H54 (cell line): ENCODE results near the gene CRABP1.

Experiments
- DNase-seq: peaks from one replicate; pipeline ENCODE4 v3.0.0; 2011; ENCODE audit warnings: low spot score, mixed read lengths; ENCODE audit not compliant: insufficient read length
- FAIRE-seq: peaks from 3 replicates; lab custom pipeline; 2011; peaks lifted over from hg19 to GRCh38; lab: Jason Lieb, UNC
- POLR2A ChIP-seq: IDR thresholded peaks from 2 replicates; pipeline ENCODE4 v1.6.1; 2011; ENCODE audit warnings: low read depth, mild to moderate bottlenecking, low read length

Gene CRABP1

DNA sequence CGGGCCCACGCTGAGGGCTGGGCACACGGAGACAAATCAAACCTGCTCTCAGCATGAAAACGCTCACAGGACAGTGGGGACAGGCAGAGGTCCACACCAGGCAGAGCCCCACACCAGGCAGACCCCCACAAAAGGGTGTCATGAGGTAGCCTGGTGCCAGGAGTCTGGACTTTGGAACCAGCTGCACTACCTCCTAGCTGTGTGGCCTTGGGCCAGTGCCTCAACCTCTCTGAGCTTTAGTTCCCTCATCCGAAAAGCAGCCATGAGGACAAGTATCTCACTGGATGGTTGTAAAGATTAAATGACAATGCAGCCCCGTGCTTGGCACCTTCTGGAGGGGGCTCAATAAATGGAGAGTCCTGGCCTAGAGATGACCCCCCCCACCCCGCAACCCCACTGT lies 16.5 kb upstream of the CRABP1 start:
- FAIRE-seq (no peak), DNase-seq (no peak)

DNA sequence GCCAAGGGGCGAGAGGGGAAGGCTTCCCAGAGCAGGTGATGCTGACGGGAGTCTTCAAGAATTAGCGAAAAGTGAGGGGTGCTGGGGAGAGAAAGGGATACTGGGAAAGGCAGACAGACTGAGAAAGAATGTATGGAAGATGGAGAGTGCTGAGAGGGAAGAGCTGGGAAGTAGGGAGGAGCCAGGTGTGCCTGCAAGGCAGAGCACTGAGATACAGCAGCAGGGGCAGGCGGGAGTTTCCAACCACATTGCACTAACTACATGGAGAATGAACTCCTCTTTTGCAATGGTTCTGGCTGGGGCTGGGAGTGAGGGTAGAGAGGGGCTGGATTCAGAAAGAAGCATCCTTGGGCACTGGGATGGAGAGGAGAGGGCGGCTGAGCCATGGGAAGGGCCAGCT lies 16.0 kb upstream of the CRABP1 start:
- TF ChIP-seq POLR2A: no peak
- DNase-seq: no peak
- FAIRE-seq: no peak

More for the DNA sequence above, 16.5 kb upstream of the CRABP1 start:
- TF ChIP-seq POLR2A: no peak

DNA sequence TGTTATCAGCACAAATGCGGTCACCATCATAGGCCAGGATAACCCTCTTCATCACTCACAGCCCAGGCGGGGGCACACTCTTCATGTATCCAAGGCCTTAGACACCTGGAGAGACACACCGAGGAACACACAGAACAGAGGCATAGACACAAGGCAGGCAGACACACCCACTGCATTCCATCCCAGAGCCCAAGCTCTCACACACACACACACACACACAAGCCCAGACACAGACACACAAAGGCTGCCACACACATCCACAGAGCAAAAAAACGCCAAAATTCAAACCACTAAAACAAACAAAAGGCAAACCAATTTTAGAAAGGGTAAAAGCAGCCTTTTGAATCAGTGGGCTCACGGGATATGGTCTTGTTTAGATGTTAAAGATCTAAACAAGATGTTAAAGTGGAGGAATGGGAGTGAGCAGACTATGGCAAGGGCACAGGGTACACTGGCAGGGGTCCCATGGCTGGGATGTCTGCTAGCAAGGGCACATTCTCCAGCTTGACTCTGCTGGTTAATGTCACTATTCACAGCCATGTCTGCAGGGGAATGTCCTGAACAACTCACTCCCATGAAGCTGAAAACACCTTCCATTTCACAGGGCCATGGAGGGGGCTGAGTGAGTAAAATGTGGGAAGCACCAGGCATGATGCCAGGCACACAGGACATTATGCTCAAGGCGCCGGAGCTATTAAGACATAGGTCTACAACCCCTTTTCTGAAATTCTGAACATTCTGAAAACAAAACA lies 14.9 kb upstream of the CRABP1 start:
- no peak for TF ChIP-seq POLR2A
- DNase-seq (no peak), FAIRE-seq (no peak)

DNA sequence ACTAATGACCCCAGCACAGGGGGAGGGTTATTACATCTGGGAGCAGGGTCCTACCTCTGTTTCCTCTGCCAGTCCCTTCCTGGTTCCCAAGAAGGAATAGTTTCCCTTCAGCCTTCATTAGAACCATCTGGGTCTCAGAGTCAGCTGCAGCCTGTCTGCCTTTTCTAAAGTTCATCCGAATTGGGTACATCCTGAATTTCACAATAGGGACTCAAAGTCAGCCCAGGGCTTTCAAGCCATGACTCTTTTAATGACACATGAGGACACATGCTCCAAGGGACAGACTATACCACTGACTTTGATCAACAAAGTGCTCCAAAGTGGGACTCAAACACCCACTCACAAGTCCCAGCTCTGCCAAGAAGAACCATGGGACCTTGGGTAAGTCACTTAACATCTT lies 12.7 kb upstream of the CRABP1 start:
- no peak for FAIRE-seq
- no peak for DNase-seq
- TF ChIP-seq POLR2A: no peak

DNA sequence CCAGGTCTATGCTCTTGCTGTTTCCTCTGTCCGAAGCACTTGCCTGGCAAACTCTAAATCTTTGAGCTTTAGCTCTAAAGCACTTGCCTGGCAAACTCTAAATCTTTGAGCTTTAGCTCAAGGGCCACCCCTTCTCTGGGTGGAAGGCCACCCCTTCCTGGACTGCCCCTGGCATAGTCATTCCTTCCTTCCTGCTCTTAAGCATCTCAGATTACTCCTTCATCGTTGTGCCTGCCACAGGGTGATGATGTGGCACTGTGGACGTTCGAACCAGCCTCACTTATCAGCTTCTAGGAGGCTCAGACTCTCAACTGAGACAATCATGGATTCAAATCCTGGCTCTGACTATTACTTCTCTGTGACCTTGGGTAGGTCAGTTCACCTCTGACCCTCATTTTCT lies 10.5 kb upstream of the CRABP1 start:
- DNase-seq: no peak
- FAIRE-seq: no peak

DNA sequence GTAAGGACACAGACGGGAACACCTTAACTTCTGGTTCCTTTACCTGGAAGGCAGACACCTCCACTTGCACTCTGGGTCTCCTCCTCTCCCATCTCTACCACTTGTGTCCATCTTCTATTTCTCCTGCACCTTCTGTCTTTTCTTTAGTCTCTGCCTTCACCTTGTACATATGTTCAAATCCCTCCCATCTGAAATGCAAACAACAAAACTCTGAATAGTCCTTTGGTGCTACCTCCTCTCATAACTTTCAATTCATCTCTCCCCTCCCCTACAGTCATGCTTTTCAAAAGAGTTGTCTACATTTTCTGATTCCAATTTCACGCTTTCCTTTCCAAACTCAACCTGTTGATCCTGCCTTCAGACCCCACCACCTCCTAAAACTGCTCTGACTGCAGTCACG lies 5.3 kb upstream of the CRABP1 start:
- TF ChIP-seq POLR2A: no peak
- no peak for DNase-seq
- FAIRE-seq: no peak

More for the DNA sequence above, 10.5 kb upstream of the CRABP1 start:
- no peak for TF ChIP-seq POLR2A

DNA sequence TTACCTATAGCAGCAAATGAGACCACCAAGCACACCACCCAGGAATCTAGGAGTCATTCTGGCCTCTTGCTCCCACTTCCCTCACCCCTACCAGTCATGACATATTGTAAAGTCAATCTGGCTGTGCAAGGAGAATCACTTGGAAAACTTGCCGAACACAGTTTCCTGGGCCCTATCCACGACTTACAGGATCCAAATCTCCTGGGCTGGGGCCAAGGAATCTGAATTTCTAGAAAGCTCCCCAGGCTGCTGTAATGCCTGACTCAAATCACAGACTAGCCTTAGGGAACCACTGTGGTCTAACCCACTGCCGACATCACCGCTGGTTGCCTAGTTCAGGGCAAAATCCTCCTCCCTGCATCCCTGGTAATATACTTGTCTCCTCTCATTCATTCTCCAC lies 4.2 kb upstream of the CRABP1 start:
- FAIRE-seq (no peak), DNase-seq (no peak)
- no peak for TF ChIP-seq POLR2A

DNA sequence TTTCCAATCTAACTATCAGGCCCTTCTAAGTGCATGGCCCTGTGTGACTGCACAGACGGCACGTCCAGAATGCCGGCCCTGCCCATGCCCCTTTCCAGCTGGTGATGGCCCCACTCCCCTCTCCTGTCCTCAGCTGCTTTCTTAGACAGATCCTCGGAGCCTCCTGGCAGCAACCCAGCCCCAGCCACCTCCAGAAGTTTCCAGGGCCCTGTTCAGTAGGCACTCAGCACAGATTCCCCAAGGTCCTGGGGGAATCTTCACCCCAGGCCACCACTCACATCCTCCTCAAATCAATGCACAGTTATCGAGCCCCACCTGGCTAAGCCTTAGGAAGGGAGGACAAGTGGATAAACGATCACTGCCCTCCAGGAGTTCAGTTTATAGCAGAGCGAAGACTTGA lies 1.4 kb upstream of the CRABP1 start:
- DNase-seq (no peak), FAIRE-seq (no peak)
- no peak for TF ChIP-seq POLR2A

DNA sequence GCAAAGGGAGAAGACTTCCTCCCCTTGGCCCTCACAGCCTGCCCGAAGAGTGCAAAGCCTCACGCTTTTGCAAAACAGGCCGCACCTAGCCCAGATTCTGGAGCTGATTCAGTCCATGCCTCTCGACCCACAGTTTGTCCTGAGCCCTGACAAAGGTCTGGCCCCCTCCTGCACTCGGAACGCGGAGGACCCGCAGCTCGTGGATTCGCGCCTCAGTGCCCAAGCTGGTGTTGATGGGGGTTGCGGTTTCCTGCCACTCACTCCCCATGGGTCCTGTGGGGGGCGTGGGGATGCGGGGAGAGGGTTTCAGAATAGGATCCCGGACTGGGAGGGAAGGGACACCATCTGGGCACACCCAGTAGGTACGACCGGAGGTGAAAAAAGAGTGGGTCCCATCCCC lies 594 bp upstream of the CRABP1 start:
- no peak for TF ChIP-seq POLR2A
- no peak for FAIRE-seq
- no peak for DNase-seq

DNA sequence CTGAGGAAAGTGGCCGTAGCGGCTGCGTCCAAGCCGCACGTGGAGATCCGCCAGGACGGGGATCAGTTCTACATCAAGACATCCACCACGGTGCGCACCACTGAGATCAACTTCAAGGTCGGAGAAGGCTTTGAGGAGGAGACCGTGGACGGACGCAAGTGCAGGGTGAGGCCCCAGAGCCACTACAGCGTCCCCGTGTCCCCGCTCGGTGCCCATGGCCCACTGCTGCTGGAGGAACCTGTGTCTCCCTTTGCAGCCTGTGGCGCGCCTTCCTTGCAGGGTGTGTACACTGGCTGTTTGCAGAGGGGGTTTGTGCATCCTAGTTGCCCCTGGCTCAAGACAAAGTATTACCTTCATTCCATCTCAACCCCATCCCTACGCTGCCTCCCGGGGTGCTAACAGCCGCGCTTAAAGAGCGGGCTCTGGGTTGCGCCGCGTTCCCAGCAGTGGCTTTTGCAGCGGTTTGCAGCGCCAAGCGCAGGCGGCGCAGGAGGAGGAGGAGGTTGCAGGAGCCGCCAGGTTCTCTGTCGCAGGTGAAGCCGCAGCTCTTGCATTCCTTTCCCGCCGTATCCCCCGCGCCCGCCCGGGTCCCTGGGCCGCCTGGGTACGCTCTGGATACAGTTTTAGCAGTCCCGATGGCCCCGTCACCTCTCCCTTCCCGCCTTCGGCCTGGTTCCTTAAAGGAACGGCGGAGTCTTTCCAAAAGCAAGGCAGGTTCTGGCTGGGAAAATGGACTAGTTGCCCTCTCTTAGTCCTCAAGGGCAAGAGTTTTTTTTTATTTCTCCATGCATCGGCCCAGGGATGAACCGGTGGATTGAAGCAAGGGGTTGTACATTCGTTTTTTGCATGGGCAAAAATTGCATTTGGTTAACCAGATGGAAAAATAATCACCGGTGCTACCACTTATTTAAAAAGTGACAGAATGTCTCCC lies 1.2 kb downstream of the CRABP1 start:
- no peak for DNase-seq
- no peak for TF ChIP-seq POLR2A
- no peak for FAIRE-seq

DNA sequence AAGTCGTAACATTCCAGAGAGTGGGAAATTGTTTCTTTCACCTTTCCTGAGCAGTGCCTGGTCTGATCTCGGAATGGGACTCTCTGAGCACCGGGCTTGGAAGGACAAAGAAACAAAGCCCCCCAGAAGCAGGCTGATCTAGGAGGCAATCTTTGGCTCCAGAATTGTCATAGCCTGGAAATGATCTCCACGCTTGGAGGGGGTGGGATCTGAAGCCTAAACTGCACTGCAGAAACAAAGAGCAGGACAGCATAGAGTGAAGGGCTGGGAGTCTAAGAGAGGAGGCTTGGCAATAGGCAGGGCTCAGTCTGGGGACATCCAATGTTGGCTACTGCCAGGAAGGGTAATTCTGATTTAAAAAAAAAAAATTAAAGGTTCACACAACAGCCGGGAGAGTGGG lies 1.9 kb downstream of the CRABP1 start:
- DNase-seq (no peak), FAIRE-seq (no peak)
- TF ChIP-seq POLR2A: no peak

DNA sequence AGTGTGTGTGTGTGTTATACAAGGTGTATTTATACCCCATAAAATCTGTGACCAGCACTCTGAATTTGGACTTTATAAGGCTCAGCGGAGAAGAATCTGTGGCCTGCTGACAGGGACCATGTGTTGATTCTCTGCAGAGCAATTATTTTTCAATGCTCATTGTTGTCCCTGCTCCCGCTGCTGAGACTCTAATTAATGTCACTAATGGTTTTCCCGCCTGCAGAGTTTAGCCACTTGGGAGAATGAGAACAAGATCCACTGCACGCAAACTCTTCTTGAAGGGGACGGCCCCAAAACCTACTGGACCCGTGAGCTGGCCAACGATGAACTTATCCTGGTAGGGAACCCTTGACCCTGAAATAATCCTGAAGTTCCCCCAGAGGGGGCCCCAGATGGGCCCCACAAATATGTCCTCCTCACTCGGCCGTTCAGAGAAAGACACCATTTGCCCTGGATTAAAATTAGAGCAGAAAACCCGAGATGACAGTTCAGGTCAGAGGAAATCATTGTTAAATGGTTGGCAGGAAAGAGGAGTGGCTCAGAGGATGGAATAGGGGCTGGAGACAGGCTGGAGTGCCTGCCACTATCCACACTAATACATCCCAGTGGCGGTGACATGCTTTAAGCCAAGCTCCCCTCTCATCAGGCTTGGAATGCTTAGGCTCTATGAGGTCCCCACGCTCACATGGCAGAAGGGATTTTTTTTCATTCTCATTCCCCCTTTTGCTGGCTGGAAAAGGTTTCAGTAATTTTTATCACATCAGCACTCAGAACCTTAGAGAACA lies 3.3 kb downstream of the CRABP1 start:
- no peak for TF ChIP-seq POLR2A
- FAIRE-seq (no peak), DNase-seq (no peak)

DNA sequence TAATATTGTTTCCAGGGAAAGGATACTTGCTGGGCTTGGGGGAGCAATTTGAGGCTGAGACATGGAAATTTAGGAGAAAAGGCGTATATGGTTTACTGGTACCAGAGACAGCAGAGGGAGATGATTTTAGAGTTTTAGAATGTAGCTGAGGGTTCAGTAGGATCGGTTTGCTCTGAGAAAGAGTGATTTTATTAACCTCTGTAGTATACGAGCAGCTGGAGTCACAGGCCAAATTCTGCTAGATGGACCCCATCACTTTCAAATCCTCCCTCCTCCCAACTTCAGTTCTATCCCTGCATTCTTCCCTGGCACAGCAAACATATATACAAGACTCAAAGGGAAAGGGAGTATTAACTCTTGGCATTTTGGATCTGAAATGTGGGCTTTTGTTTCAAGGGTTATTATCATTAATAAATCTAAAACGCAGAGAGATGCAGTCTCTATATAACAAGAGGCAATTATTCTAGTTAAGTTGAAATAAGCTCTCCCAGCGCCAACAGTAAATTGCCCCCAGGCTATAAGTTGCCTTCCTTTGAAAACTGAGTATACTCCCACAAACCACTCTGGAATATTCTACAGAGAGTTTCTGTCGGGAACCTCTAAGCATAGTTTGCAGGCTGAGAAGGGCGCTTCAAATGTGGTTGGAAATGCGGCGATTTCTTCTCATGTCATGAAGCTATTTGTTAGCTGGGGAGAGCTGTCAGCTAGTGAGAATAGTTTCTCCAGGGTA lies 5.4 kb downstream of the CRABP1 start:
- no peak for TF ChIP-seq POLR2A
- no peak for DNase-seq
- no peak for FAIRE-seq
